HG03442 (cell line): ENCODE measurements around the gene LIMK2.
"Not testable (repeated sequence)": the region's sequence is repeated elsewhere in the genome, so short reads cannot be mapped to it uniquely, and the experiment has no call there.

Experiments used
- ATAC-seq: cut with Tn5 transposase; IDR thresholded peaks from one replicate; pipeline ENCODE4 v1.9.1; 2021; ENCODE audit warnings: mild to moderate bottlenecking, moderate library complexity; ENCODE audit not compliant: unreplicated experiment

LIMK2 gene

GRCh38 chr22:31241936-31242335 lies 29.8 kb downstream of the LIMK2 start:
- ATAC-seq: no peak

GRCh38 chr22:31243339-31244045 lies 31.4 kb downstream of the LIMK2 start:
- ATAC-seq: no peak

GRCh38 chr22:31244046-31244942 lies 32.2 kb downstream of the LIMK2 start:
- ATAC-seq: no peak

GRCh38 chr22:31244943-31245451 lies 32.9 kb downstream of the LIMK2 start:
- no peak for ATAC-seq

GRCh38 chr22:31245998-31246397 lies 33.9 kb downstream of the LIMK2 start:
- not testable (repeated sequence) for ATAC-seq

- no peak for ATAC-seq
Measured at GRCh38 chr22:31246687-31247086, 34.6 kb downstream of the LIMK2 start.

DNA sequence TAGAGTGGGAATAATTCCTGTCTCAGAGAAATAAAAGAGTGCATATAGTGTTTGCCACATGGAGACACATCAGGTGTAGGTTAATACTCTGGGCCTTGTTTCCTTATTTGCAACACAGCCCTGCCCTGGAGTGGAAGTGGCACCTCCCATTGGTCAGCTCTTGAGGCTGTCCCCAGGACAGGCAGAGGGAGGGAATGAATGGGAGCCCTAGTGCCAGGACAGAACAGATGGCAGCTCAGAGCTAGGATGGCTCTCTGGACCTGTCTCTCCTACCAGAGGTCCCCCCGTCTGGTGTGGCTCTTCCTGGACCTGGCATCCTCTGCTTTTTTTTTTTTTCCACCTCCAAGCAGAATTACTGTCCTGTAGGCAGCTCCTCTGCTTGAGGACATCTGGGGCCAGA lies 35.6 kb downstream of the LIMK2 start:
- ATAC-seq: no peak

- no peak for ATAC-seq
Measured at GRCh38 chr22:31248138-31248745, 36.1 kb downstream of the LIMK2 start.

- no peak for ATAC-seq
Measured at GRCh38 chr22:31248965-31249958, 37.2 kb downstream of the LIMK2 start.

- ATAC-seq: no peak
Measured at GRCh38 chr22:31250740-31251600, 38.9 kb downstream of the LIMK2 start.

DNA sequence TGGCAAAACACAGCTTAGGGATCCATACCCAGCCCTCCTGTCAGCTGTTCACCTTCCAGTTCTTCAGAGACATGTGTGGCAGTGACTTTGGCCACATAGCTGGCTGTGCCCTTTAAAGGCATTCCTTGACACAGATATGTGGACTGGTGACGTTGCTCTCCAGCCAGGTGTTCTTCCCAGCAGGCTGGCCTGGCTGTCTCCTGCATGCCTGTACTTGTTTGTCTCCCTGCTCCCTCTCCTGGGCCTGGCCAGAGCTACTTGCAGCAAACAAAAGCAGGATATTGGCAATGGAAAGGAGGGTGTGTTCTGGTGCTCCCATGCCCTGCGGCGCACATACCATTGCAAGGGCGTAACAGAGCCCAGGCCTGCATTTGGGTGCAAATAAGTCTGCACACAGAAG lies 41.9 kb downstream of the LIMK2 start:
- ATAC-seq: no peak

DNA sequence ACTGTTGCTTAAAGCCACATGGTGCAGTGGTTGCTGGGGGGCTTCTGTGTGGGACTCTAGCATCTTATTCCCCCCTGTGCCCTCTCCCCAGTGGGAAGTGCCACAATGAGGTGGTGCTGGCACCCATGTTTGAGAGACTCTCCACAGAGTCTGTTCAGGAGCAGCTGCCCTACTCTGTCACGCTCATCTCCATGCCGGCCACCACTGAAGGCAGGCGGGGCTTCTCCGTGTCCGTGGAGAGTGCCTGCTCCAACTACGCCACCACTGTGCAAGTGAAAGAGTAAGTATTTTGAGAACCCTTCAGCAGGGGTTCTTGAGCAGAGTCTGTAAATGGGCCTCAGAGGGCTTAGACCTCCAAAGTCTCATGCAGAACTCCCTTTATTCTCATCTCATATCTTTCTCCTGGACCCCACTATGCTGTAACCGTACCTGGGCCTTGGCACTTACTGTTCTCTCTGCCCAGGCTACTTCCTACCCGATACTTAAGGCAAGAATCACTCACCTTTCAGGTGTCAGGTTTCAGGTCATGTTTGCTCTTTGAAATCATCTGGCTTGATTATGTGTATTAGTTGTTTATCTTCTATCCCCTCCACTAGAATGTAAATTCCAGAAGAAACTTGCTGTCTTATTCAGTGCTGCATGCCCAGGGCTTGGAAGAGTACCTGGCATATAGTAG lies 47.8 kb downstream of the LIMK2 start:
- no peak for ATAC-seq

DNA sequence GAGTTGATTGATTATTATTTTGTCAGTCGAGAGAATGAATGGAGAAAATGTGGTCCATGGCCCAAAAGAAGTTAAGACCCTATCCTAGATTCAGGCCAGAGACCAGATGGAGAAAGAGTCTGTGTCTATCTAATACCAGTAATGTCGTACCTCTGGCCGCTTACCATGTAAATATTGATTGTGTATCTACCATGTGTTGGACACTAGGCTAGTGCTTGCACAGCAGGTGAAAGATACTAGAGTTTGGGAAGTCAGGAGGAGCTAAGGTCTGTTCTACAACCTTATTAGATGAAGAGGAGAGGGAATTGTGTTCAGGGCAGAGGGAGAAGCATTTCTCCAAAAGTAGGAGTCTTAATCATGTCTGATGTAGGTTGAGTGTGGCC lies 48.4 kb downstream of the LIMK2 start:
- no peak for ATAC-seq

GRCh38 chr22:31262312-31263133 lies 50.4 kb downstream of the LIMK2 start:
- no peak for ATAC-seq

DNA sequence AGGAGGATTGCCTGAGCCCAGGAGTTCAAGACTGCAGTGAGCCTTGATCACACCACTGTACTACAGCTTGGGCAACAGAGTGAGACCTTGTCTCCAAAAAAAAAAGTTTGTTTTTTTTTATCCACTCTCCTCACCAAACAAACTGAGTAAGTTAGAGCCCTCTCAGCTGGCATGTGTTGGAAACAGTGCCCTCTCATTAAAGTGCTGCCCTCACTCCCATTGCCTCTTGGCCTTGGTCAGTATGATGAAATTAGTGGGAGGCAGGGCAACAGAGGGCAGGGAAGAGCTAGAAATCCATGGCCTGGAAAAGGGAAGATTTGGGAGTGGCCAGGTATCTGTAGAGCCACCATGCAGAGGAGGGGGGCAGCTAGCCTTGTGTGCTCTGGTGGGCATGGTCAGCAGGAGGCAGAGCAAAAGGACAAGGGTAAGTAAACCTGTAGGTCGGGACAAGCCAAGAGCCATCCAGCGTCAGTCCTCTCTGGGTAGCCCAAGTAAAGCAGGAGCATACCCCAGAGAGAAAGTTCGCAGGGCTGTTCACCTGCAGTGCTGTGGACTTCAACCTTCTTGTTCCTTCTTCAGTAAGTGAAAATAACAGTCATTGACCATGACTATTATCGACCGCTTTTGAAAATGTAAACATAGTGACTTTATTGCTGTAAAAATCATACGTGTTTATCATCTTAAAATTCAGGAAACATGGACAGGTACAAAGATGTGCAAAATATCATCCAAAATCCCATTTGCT lies 52.0 kb downstream of the LIMK2 start:
- no peak for ATAC-seq

GRCh38 chr22:31268281-31268680 lies 56.2 kb downstream of the LIMK2 start:
- ATAC-seq: no peak

GRCh38 chr22:31269892-31270579 lies 57.9 kb downstream of the LIMK2 start:
- ATAC-seq: no peak
